Suprapubic skin (tissue), 4 donors: Measurements from ENCODE around the gene DGKH.

ENCODE experiments used
- EP300 ChIP-seq: sonication (generic); formaldehyde crosslinking; IDR thresholded peaks from one replicate; pipeline ENCODE4 v1.6.1; 2017; ENCODE audit warnings: antibody characterized with exemption
- POLR2A ChIP-seq, 2 donors: fragments of 450-650 bp; IDR thresholded peaks; one replicate each; pipeline ENCODE4 v1.6.1; 2017; ENCODE audit warnings: antibody characterized with exemption in 2 of 2, mild to moderate bottlenecking in 2 of 2, moderate library complexity in 2 of 2
- POLR2AphosphoS5 ChIP-seq, 3 donors: sonication (generic); formaldehyde crosslinking; IDR thresholded peaks; one replicate each; pipeline ENCODE4 v1.6.1; 2017; ENCODE audit warnings: antibody characterized with exemption in 3 of 3
- TF ChIP-seq, protein P1 (sequence below), 2 donors: fragments of 200-600 bp in 1 of 2; fragments of 450-650 bp in 1 of 2; sonication (generic) in 1 of 2; IDR thresholded peaks; one replicate each; pipeline ENCODE4 v1.5.1; 2016 to 2019; ENCODE audit warnings: antibody characterized with exemption in 2 of 2, mild to moderate bottlenecking in 1 of 2, moderate library complexity in 1 of 2

DNA sequence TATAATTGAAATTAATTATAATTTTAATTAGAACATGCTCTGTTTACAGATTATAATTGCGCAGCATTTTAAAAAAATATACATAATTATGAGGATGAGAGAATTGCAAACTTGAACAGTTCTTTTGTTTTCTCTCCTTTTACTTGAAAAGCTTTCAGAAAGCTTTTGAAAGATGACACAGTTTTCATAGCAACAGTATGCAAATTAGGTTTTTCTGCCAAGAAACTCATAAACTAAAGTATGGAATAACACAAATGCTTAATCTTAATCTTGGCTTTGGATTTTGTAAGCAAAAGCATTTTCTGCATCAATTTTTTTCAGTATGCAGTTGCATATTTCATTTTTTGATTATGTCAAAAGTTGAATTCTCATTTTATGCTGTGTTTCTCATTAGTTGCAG, 190.7 kb downstream of the DGKH start:
- TF ChIP-seq, protein P1, sequence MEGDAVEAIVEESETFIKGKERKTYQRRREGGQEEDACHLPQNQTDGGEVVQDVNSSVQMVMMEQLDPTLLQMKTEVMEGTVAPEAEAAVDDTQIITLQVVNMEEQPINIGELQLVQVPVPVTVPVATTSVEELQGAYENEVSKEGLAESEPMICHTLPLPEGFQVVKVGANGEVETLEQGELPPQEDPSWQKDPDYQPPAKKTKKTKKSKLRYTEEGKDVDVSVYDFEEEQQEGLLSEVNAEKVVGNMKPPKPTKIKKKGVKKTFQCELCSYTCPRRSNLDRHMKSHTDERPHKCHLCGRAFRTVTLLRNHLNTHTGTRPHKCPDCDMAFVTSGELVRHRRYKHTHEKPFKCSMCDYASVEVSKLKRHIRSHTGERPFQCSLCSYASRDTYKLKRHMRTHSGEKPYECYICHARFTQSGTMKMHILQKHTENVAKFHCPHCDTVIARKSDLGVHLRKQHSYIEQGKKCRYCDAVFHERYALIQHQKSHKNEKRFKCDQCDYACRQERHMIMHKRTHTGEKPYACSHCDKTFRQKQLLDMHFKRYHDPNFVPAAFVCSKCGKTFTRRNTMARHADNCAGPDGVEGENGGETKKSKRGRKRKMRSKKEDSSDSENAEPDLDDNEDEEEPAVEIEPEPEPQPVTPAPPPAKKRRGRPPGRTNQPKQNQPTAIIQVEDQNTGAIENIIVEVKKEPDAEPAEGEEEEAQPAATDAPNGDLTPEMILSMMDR (IDR thresholded peaks at IDR 0.05), result no peak
- TF ChIP-seq POLR2A (IDR thresholded peaks at IDR 0.05) (no peak), POLR2AphosphoS5 (IDR thresholded peaks at IDR 0.05) (no peak), EP300 (no peak)
